HepG2 (cell line): ENCODE measurements around the gene SEC14L5. TPM values are rescaled to one million over a fixed set of nuclear protein-coding genes. Genes with fewer than 3 reads are reported as not detected.

ENCODE experiments used
- ATAC-seq: fragments of 200-7000 bp; cut with Tn5 transposase; 3 replicates; pipeline ENCODE4 v1.9.1; 2020; ENCODE audit warnings: mild to moderate bottlenecking, moderate library complexity
- BruUV-seq: library from RNA; stranded (reverse); fragments of 400-500 nt; replicated peaks from 2 replicates; lab custom pipeline; 2021; lab: Mats Ljungman, UMichigan
- CTCF ChIA-PET: fragments of 300-600 bp; formaldehyde crosslinking; extraction: SDS; loops from one replicate; lab custom pipeline; 2021; ENCODE audit warnings: low total read pairs, inconsistent platforms, low intra/inter-chr PET ratio; lab: Yijun Ruan, JAX
- POLR2A ChIA-PET: fragments of 350-600 bp; sonication (Branson Sonifier 250); formaldehyde crosslinking; loops from one replicate; lab custom pipeline; 2020; ENCODE audit warnings: antibody characterized with exemption, inconsistent platforms; lab: Yijun Ruan, JAX
- DNase-seq: peaks from one replicate; pipeline ENCODE4 v3.0.0-alpha.2; 2015; ENCODE audit warnings: low spot score
- FAIRE-seq: peaks from 3 replicates; lab custom pipeline; 2011; peaks lifted over from hg19 to GRCh38; lab: Jason Lieb, UNC
- H2AFZ ChIP-seq: one replicate; pipeline ENCODE4 v1.6.1; 2011; ENCODE audit warnings: low read length, inconsistent platforms
- H3K27ac ChIP-seq: fragments of 300-600 bp; 3 replicates; pipeline ENCODE4 v1.8.0; 2011; ENCODE audit warnings: mixed run types, mild to moderate bottlenecking, mixed read lengths, low read length, inconsistent platforms; ENCODE audit not compliant: insufficient read depth; ENCODE audit errors: extremely low read length
- H3K27me3 ChIP-seq, 2 experiments: fragments of 200-600 bp in 1 of 2; 2 replicates in 1 of 2; 3 replicates in 1 of 2; pipeline versions ENCODE4 v1.6.0 to v1.8.0; 2011; ENCODE audit warnings: low read length in 2 of 2, mild to moderate bottlenecking in 2 of 2, moderate library complexity in 2 of 2, inconsistent platforms in 1 of 2; ENCODE audit not compliant: insufficient read depth in 2 of 2, control insufficient read depth in 1 of 2
- H3K36me3 ChIP-seq, 2 experiments: fragments of 200-600 bp in 1 of 2; replicated peaks in 1 of 2; 2 replicates in 1 of 2; 3 replicates in 1 of 2; pipeline versions ENCODE4 v1.5.1 to v1.8.0; 2011; ENCODE audit warnings: low read length in 2 of 2, inconsistent platforms in 1 of 2; ENCODE audit not compliant: insufficient read depth in 2 of 2, control insufficient read depth in 1 of 2
- H3K4me1 ChIP-seq: 2 replicates; pipeline ENCODE4 v1.5.1; 2012; ENCODE audit warnings: low read length, inconsistent platforms; ENCODE audit not compliant: insufficient read depth
- H3K4me2 ChIP-seq: 2 replicates; pipeline ENCODE4 v1.6.0; 2011; ENCODE audit warnings: low read depth, low read length, inconsistent platforms
- H3K4me3 ChIP-seq, 3 experiments: fragments of 200-600 bp in 1 of 3; sonication (generic), shearing (Covaris generic) in 1 of 3; replicated peaks in 1 of 3; 2 replicates each; pipeline ENCODE4 v1.5.1; 2011 to 2016; ENCODE audit warnings: low read length in 3 of 3, inconsistent platforms in 2 of 3, low read depth in 2 of 3, mild to moderate bottlenecking in 2 of 3, control low read depth in 1 of 3, mixed read lengths in 1 of 3; ENCODE audit not compliant: insufficient read depth in 1 of 3
- H3K79me2 ChIP-seq: one replicate; pipeline ENCODE4 v1.6.1; 2011; ENCODE audit warnings: low read length, inconsistent platforms; ENCODE audit not compliant: insufficient read depth
- H3K9ac ChIP-seq: 2 replicates; pipeline ENCODE4 v1.6.0; 2011; ENCODE audit warnings: mild to moderate bottlenecking, low read depth, low read length, inconsistent platforms; ENCODE audit not compliant: insufficient read depth
- H3K9me3 ChIP-seq: 2 replicates; pipeline ENCODE4 v1.5.1; 2012; ENCODE audit warnings: mild to moderate bottlenecking, low read length
- H4K20me1 ChIP-seq: 2 replicates; pipeline ENCODE4 v1.6.0; 2011; ENCODE audit warnings: inconsistent platforms, mild to moderate bottlenecking, low read length, moderate library complexity; ENCODE audit not compliant: insufficient read depth
- ARNT ChIP-seq: fragments of 450-650 bp; IDR thresholded peaks from 2 replicates; pipeline ENCODE4 v1.6.1; 2017
- CCDC6 ChIP-seq: sonication (generic); formaldehyde crosslinking; IDR thresholded peaks from 2 replicates; pipeline ENCODE4 v1.8.1; 2022; ENCODE audit warnings: mild to moderate bottlenecking, missing genetic modification reagents, moderate library complexity
- CREBL2 ChIP-seq: sonication (generic); formaldehyde crosslinking; IDR thresholded peaks from 2 replicates; pipeline ENCODE4 v1.8.1; 2023; ENCODE audit warnings: missing genetic modification reagents, mild to moderate bottlenecking, borderline replicate concordance
- GABPB1 ChIP-seq: IDR thresholded peaks from 2 replicates; pipeline ENCODE4 v1.6.1; 2016; ENCODE audit warnings: mild to moderate bottlenecking, missing genetic modification reagents, moderate library complexity, missing compliant biosample characterization
- MAFF ChIP-seq: IDR thresholded peaks from 2 replicates; pipeline ENCODE4 v1.6.1; 2011; ENCODE audit warnings: low read depth, low read length, improper control_type of control experiment
- NR0B2 ChIP-seq: sonication (generic); formaldehyde crosslinking; IDR thresholded peaks from 2 replicates; pipeline ENCODE4 v1.4.0; 2020; ENCODE audit warnings: mild to moderate bottlenecking, missing genetic modification reagents
- SMAD9 ChIP-seq: sonication (generic); formaldehyde crosslinking; IDR thresholded peaks from 2 replicates; pipeline ENCODE4 v1.5.1; 2020; ENCODE audit warnings: mild to moderate bottlenecking, missing genetic modification reagents
- ZNF276 ChIP-seq: sonication (generic); formaldehyde crosslinking; IDR thresholded peaks from 2 replicates; pipeline ENCODE4 v1.4.0; 2020; ENCODE audit warnings: mild to moderate bottlenecking, low read depth, missing genetic modification reagents
- ZNF33A ChIP-seq: sonication (generic); formaldehyde crosslinking; IDR thresholded peaks from 2 replicates; pipeline ENCODE4 v1.5.1; 2020; ENCODE audit warnings: missing genetic modification reagents, mild to moderate bottlenecking, moderate library complexity, borderline replicate concordance
- WGBS: methylation state at CpG from one replicate; pipeline ENCODE4 v1.1.6; 2017; ENCODE audit warnings: low lambda C conversion rate; 5-methylcytosine and 5-hydroxymethylcytosine counted together
- in situ Hi-C: cut with HindIII; loops from 2 replicates; pipeline ENCODE4 v1.10.0; 2017; ENCODE audit warnings: low pct_unique_long_range_greater_than_20kb; ENCODE audit not compliant: extremely low pct_ligation_motif_present
- intact Hi-C: fragments of 100-400 bp; cut with micrococcal nuclease; formaldehyde crosslinking; loops from one replicate; pipeline ENCODE4 v1.10.0; 2022; ENCODE audit not compliant: unreplicated experiment
- polyA plus RNA-seq, 8 experiments: library from polyadenylated mRNA; depleted of rRNA in 3 of 8; stranded (reverse) in 7 of 8; unstranded in 1 of 8; fragments of >200 nt; fragmentation: Illumina TruSeq in 4 of 8; extraction: Trizol in 4 of 8; gene quantifications; 2 replicates each; pipeline versions ENCODE4 v1.2.1 to v1.2.3, GENCODE V29; 2011 to 2016; ENCODE audit warnings: low read depth in 4 of 8, missing spikeins in 1 of 8, mixed read lengths in 1 of 8; ENCODE audit not compliant: insufficient read depth in 1 of 8
- total RNA-seq, 5 experiments: library from RNA; depleted of rRNA; stranded (reverse); fragments of >200 nt; fragmentation: Illumina TruSeq; extraction: Trizol; gene quantifications; 2 replicates each; pipeline ENCODE4 v1.2.3, GENCODE V29; 2016; ENCODE audit warnings: low read depth in 1 of 5
- TF ChIP-seq, protein P1 (sequence below): sonication (generic); formaldehyde crosslinking; IDR thresholded peaks from 2 replicates; pipeline ENCODE4 v1.9.0; 2022; ENCODE audit warnings: missing genetic modification reagents, mild to moderate bottlenecking, borderline replicate concordance
- TF ChIP-seq, protein P2 (sequence below): sonication (generic); formaldehyde crosslinking; IDR thresholded peaks from 2 replicates; pipeline ENCODE4 v1.4.0; 2020; ENCODE audit warnings: mild to moderate bottlenecking, missing genetic modification reagents

Gene SEC14L5
- total and polyA plus RNA-seq, 2 of the 13 experiments (the other 11 are each of a cell fraction or from before 2014, with no cell fraction given) = 0.40 to 0.42 TPM

- no peaks in the 10 kb centered on the region for H3K9me3 ChIP-seq
- no peak overlapping the region for H3K27ac ChIP-seq
- BruUV-seq = no TSS peak
- POLR2A ChIA-PET = interaction anchor here (0.7 to 1.7 kb wide), 2 partner anchors 15 to 23 kb away, joined by 3 to 4 read pairs; partner anchors contain the start of gene NAGPA
- DNase-seq = peak; percentile 44
- CTCF ChIA-PET = interaction anchor here (1.9 kb wide), 1 partner anchor 32 kb away, joined by 5 read pairs; no protein-coding TSS in a partner anchor
- intact Hi-C loops (loop anchor here (1.0 kb wide), 1 partner anchor 32 kb away; no protein-coding TSS in a partner anchor), in situ Hi-C loops (no loop called here)
- no peaks in the 10 kb centered on the region for H3K79me2 ChIP-seq
- H2AFZ ChIP-seq = no peak overlapping the region
- no peaks in the 10 kb centered on the region for H4K20me1 ChIP-seq
- FAIRE-seq = peak; percentile 61
- H3K9ac ChIP-seq = no peak overlapping the region
- peaks cover 36% of the 10 kb centered on the region for H3K4me1 ChIP-seq
- peak; percentile 80 for ATAC-seq
- H3K4me3 ChIP-seq = peak overlapping the region in 1 of 3 experiments; percentile 50; a peak in 1 of 6 replicates
- no peaks in the 10 kb centered on the region for H3K36me3 ChIP-seq
- WGBS = 23% methylated on average over 13 of the region's 15 CpGs
- peaks cover 5 to 56% of the 10 kb centered on the region in 2 experiments; a peak in 4 of 5 replicates for H3K27me3 ChIP-seq
- peak overlapping the region; percentile 52 for H3K4me2 ChIP-seq
- TF ChIP-seq NR0B2 (CRISPR knock-in tag) = no peak
- no peak for TF ChIP-seq MAFF
- peak; percentile 29; the same call in 1 of the 2 replicates for TF ChIP-seq CREBL2 (CRISPR knock-in tag)
- no peak for TF ChIP-seq ZNF276 (CRISPR knock-in tag)
- no peak for TF ChIP-seq CCDC6 (CRISPR knock-in tag)
- TF ChIP-seq, protein P1, sequence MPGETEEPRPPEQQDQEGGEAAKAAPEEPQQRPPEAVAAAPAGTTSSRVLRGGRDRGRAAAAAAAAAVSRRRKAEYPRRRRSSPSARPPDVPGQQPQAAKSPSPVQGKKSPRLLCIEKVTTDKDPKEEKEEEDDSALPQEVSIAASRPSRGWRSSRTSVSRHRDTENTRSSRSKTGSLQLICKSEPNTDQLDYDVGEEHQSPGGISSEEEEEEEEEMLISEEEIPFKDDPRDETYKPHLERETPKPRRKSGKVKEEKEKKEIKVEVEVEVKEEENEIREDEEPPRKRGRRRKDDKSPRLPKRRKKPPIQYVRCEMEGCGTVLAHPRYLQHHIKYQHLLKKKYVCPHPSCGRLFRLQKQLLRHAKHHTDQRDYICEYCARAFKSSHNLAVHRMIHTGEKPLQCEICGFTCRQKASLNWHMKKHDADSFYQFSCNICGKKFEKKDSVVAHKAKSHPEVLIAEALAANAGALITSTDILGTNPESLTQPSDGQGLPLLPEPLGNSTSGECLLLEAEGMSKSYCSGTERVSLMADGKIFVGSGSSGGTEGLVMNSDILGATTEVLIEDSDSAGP (CRISPR knock-in tag) = peak; percentile 32; the same call in 1 of the 2 replicates
- TF ChIP-seq ARNT = no peak
- no peak; the same call in 1 of the 2 replicates for TF ChIP-seq GABPB1 (CRISPR knock-in tag)
- TF ChIP-seq, protein P2, sequence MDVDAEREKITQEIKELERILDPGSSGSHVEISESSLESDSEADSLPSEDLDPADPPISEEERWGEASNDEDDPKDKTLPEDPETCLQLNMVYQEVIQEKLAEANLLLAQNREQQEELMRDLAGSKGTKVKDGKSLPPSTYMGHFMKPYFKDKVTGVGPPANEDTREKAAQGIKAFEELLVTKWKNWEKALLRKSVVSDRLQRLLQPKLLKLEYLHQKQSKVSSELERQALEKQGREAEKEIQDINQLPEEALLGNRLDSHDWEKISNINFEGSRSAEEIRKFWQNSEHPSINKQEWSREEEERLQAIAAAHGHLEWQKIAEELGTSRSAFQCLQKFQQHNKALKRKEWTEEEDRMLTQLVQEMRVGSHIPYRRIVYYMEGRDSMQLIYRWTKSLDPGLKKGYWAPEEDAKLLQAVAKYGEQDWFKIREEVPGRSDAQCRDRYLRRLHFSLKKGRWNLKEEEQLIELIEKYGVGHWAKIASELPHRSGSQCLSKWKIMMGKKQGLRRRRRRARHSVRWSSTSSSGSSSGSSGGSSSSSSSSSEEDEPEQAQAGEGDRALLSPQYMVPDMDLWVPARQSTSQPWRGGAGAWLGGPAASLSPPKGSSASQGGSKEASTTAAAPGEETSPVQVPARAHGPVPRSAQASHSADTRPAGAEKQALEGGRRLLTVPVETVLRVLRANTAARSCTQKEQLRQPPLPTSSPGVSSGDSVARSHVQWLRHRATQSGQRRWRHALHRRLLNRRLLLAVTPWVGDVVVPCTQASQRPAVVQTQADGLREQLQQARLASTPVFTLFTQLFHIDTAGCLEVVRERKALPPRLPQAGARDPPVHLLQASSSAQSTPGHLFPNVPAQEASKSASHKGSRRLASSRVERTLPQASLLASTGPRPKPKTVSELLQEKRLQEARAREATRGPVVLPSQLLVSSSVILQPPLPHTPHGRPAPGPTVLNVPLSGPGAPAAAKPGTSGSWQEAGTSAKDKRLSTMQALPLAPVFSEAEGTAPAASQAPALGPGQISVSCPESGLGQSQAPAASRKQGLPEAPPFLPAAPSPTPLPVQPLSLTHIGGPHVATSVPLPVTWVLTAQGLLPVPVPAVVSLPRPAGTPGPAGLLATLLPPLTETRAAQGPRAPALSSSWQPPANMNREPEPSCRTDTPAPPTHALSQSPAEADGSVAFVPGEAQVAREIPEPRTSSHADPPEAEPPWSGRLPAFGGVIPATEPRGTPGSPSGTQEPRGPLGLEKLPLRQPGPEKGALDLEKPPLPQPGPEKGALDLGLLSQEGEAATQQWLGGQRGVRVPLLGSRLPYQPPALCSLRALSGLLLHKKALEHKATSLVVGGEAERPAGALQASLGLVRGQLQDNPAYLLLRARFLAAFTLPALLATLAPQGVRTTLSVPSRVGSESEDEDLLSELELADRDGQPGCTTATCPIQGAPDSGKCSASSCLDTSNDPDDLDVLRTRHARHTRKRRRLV (CRISPR knock-in tag) = no peak
- no peak for TF ChIP-seq SMAD9
- no peak for TF ChIP-seq ZNF33A (CRISPR knock-in tag)
Observed at GRCh38 chr16:5010576-5011329, 52.6 kb downstream of the SEC14L5 start.
